ENCODE results near the gene ELK3.
"Not testable (repeated sequence)": the region's sequence is repeated elsewhere in the genome, so short reads cannot be mapped to it uniquely, and the experiment has no call there.

ELK3 gene

DNA sequence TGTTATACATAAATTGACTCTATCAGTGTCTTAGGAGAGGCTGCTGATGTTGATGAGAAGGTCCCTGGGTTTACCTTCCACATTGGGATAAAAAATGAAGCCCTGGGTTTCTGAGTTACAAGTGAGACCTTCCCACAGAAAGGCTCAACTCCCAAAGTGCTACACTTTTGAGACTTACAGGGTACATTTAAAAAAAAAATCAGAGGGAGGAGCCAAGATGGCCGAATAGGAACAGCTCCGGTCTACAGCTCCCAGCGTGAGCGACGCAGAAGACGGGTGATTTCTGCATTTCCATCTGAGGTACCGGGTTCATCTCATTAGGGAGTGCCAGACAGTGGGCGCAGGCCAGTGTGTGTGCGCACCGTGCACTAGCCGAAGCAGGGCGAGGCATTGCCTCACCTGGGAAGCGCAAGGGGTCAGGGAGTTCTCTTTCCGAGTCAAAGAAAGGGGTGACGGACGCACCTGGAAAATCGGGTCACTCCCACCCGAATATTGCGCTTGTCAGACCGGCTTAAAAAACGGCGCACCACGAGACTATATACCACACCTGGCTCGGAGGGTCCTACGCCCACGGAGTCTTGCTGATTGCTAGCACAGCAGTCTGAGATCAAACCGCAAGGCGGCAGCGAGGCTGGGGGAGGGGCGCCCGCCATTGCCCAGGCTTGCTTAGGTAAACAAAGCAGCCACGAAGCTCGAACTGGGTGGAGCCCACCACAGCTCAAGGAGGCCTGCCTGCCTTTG lies 121.7 kb downstream of the ELK3 start:
- DNase-seq, result not testable (repeated sequence)

DNA sequence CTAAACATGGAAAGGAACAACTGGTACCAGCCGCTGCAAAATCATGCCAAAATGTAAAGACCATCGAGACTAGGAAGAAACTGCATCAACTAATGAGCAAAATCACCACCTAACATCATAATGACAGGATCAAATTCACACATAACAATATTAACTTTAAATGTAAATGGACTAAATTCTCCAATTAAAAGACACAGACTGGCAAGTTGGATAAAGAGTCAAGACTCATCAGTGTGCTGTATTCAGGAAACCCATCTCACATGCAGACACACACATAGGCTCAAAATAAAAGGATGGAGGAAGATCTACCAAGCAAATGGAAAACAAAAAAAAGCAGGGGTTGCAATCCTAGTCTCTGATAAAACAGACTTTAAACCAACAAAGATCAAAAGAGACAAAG lies 123.6 kb downstream of the ELK3 start:
- not testable (repeated sequence) for DNase-seq
